Smooth muscle cell (in vitro differentiated cells): Measurements from ENCODE around the gene CACNA1D. TPM values are rescaled to one million over a fixed set of nuclear protein-coding genes. Genes with fewer than 3 reads are reported as not detected.
"Not testable (repeated sequence)": the region's sequence is repeated elsewhere in the genome, so short reads cannot be mapped to it uniquely, and the experiment has no call there.

Experiments
- DNase-seq: peaks from one replicate; lab custom pipeline; 2025; ENCODE audit not compliant: unreplicated experiment; lab: John Stamatoyannopoulos, UW
- H2AFZ ChIP-seq: fragments of 200-600 bp; sonication (generic); 2 replicates; pipeline ENCODE4 v1.6.0; 2016; ENCODE audit warnings: antibody characterized with exemption, low read depth, mild to moderate bottlenecking
- H3F3A ChIP-seq: fragments of 200-600 bp; sonication (generic); 2 replicates; pipeline ENCODE4 v1.6.0; 2017; ENCODE audit warnings: antibody characterized with exemption, low read depth
- H3K27ac ChIP-seq: fragments of 200-600 bp; sonication (generic); 2 replicates; pipeline ENCODE4 v1.5.1; 2016; ENCODE audit warnings: low read depth, mild to moderate bottlenecking
- H3K27me3 ChIP-seq: fragments of 200-600 bp; sonication (generic); 2 replicates; pipeline ENCODE4 v1.6.1; 2016; ENCODE audit warnings: low read depth, mild to moderate bottlenecking
- H3K36me3 ChIP-seq: fragments of 200-600 bp; sonication (generic); 2 replicates; pipeline ENCODE4 v1.5.1; 2016; ENCODE audit warnings: low read depth
- H3K4me1 ChIP-seq: fragments of 200-600 bp; sonication (generic); 2 replicates; pipeline ENCODE4 v1.5.1; 2016; ENCODE audit warnings: low read depth
- H3K4me2 ChIP-seq: fragments of 200-600 bp; sonication (generic); 2 replicates; pipeline ENCODE4 v1.6.0; 2016; ENCODE audit warnings: mild to moderate bottlenecking
- H3K4me3 ChIP-seq: fragments of 200-600 bp; sonication (generic); 2 replicates; pipeline ENCODE4 v1.5.1; 2016; ENCODE audit warnings: mild to moderate bottlenecking
- H3K79me2 ChIP-seq: fragments of 200-600 bp; sonication (generic); 2 replicates; pipeline ENCODE4 v1.6.0; 2016; ENCODE audit warnings: low read depth, mild to moderate bottlenecking
- H3K9ac ChIP-seq: fragments of 200-600 bp; sonication (generic); 2 replicates; pipeline ENCODE4 v1.6.0; 2016; ENCODE audit warnings: low read depth
- H3K9me3 ChIP-seq: fragments of 200-600 bp; sonication (generic); replicated peaks from 2 replicates; pipeline ENCODE4 v1.5.1; 2016; ENCODE audit warnings: low read depth
- H4K20me1 ChIP-seq: fragments of 200-600 bp; sonication (generic); 2 replicates; pipeline ENCODE4 v1.6.0; 2016; ENCODE audit warnings: low read depth
- WGBS: methylation state at CpG from one replicate; pipeline ENCODE4 v1.1.7; 2016; ENCODE audit warnings: low lambda C conversion rate; 5-methylcytosine and 5-hydroxymethylcytosine counted together
- polyA plus RNA-seq: library from polyadenylated mRNA; unstranded; fragments of >200 nt; fragmentation: Nextera tagmentation; extraction: Ambion mirVana; gene quantifications from 2 replicates; pipeline ENCODE4 v1.2.1, GENCODE V29; 2016
- total RNA-seq: library from RNA; depleted of rRNA; stranded (reverse); fragments of >200 nt; gene quantifications from 2 replicates; pipeline ENCODE4 v1.2.3, GENCODE V29; 2014
- TF ChIP-seq, protein P1 (sequence below): fragments of 200-600 bp; sonication (generic); IDR thresholded peaks from 2 replicates; pipeline ENCODE4 v1.5.1; 2017; ENCODE audit warnings: borderline replicate concordance, mild to moderate bottlenecking, antibody characterized with exemption; ENCODE audit not compliant: insufficient read depth, poor library complexity, severe bottlenecking

Gene CACNA1D
- total and polyA plus RNA-seq, 2 experiments from 2014 or later, result 0.63 to 1.4 TPM

DNA sequence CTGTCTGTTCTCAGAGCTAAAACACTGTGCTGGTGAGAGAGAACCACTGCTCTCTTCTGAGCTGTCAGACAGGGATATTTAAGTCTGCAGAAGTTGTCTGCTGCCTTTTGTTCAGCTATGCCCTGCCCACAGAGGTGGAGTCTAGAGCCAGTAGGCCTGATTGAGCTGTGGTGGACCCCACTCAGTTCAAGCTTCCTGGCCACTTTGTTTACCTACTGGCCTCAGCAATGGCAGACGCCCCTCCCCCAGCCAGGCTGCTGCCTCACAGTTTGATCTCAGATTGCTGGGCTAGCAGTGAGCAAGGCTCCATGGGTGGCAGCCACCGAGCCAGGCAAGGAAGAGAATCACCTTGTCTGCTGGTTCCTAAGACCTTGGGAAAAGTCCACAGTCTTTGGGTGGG is 21.0 kb upstream of the CACNA1D start:
- Histone ChIP-seq H3K27me3 (no peaks in the 10 kb centered on the region), H3K4me2 (no peak overlapping the region), H3K4me1 (peaks cover 2% of the 10 kb centered on the region), H3K27ac (no peak overlapping the region), H3K4me3 (no peak overlapping the region), H2AFZ (no peak overlapping the region), H4K20me1 (no peaks in the 10 kb centered on the region), H3K9me3 (no peaks in the 10 kb centered on the region), H3K36me3 (no peaks in the 10 kb centered on the region), H3K9ac (no peak overlapping the region), H3F3A (no peaks in the 10 kb centered on the region), H3K79me2 (no peaks in the 10 kb centered on the region)
- 78% methylated on average over 2 of the region's 2 CpGs for WGBS
- TF ChIP-seq, protein P1, sequence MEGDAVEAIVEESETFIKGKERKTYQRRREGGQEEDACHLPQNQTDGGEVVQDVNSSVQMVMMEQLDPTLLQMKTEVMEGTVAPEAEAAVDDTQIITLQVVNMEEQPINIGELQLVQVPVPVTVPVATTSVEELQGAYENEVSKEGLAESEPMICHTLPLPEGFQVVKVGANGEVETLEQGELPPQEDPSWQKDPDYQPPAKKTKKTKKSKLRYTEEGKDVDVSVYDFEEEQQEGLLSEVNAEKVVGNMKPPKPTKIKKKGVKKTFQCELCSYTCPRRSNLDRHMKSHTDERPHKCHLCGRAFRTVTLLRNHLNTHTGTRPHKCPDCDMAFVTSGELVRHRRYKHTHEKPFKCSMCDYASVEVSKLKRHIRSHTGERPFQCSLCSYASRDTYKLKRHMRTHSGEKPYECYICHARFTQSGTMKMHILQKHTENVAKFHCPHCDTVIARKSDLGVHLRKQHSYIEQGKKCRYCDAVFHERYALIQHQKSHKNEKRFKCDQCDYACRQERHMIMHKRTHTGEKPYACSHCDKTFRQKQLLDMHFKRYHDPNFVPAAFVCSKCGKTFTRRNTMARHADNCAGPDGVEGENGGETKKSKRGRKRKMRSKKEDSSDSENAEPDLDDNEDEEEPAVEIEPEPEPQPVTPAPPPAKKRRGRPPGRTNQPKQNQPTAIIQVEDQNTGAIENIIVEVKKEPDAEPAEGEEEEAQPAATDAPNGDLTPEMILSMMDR, result no peak
- no peak for DNase-seq

GRCh38 chr3:53476372-53476771 is 18.0 kb upstream of the CACNA1D start:
- H3K36me3 ChIP-seq, DNase-seq, H3K27ac ChIP-seq: not testable (repeated sequence)

GRCh38 chr3:53477689-53478088 is 16.7 kb upstream of the CACNA1D start:
- peaks cover 10% of the 10 kb centered on the region for H3K4me1 ChIP-seq
- not testable (repeated sequence) for H4K20me1 ChIP-seq, H3K4me3 ChIP-seq, H3K4me2 ChIP-seq, DNase-seq, H3K27ac ChIP-seq, H3K79me2 ChIP-seq, H3K36me3 ChIP-seq, H2AFZ ChIP-seq, H3K9me3 ChIP-seq, H3K27me3 ChIP-seq, H3F3A ChIP-seq, H3K9ac ChIP-seq
- WGBS, result 63% methylated on average over 1 of the region's 1 CpG

More at GRCh38 chr3:53476372-53476771, 18.0 kb upstream of the CACNA1D start:
- not testable (repeated sequence) for H4K20me1 ChIP-seq, H3K9me3 ChIP-seq, H3F3A ChIP-seq, H2AFZ ChIP-seq, H3K9ac ChIP-seq, H3K4me2 ChIP-seq, H3K4me3 ChIP-seq, H3K79me2 ChIP-seq, H3K27me3 ChIP-seq
- peaks cover 10% of the 10 kb centered on the region for H3K4me1 ChIP-seq
- 100% methylated on average over 3 of the region's 3 CpGs for WGBS

- no peak overlapping the region for H3K4me2 ChIP-seq
- no peaks in the 10 kb centered on the region for H3K9me3 ChIP-seq
- TF ChIP-seq, protein P1, result no peak
- H3K4me1 ChIP-seq, result peaks cover 10% of the 10 kb centered on the region
- 45% methylated on average over 1 of the region's 1 CpG for WGBS
- no peaks in the 10 kb centered on the region for H3K27me3 ChIP-seq
- H3K27ac ChIP-seq, result no peak overlapping the region
- H3K36me3 ChIP-seq, result no peaks in the 10 kb centered on the region
- no peak overlapping the region for H3K4me3 ChIP-seq
- no peak overlapping the region for H3K9ac ChIP-seq
- no peaks in the 10 kb centered on the region for H4K20me1 ChIP-seq
- H3F3A ChIP-seq, result no peaks in the 10 kb centered on the region
- H3K79me2 ChIP-seq, result no peaks in the 10 kb centered on the region
- no peak overlapping the region for H2AFZ ChIP-seq
- DNase-seq, result no peak
These were observed 16.1 kb upstream of the CACNA1D start for GRCh38 chr3:53478166-53478830.
